HL-60 (cell line): Measurements from ENCODE around the gene MRTO4.

Experiments
- GABPA ChIP-seq: IDR thresholded peaks from 2 replicates; pipeline ENCODE4 v1.6.1; 2012; ENCODE audit warnings: low read depth
- POLR2AphosphoS5 ChIP-seq: IDR thresholded peaks from 2 replicates; pipeline ENCODE4 v1.6.1; 2012; ENCODE audit warnings: low read depth
- REST ChIP-seq: IDR thresholded peaks from 2 replicates; pipeline ENCODE4 v1.6.1; 2012; ENCODE audit warnings: low read depth; ENCODE audit not compliant: insufficient replicate concordance
- TF ChIP-seq, protein P1 (sequence below): IDR thresholded peaks from one replicate; pipeline ENCODE4 v1.5.1; 2011; ENCODE audit warnings: low read length, control low read depth, inconsistent platforms; ENCODE audit not compliant: insufficient read depth

DNA sequence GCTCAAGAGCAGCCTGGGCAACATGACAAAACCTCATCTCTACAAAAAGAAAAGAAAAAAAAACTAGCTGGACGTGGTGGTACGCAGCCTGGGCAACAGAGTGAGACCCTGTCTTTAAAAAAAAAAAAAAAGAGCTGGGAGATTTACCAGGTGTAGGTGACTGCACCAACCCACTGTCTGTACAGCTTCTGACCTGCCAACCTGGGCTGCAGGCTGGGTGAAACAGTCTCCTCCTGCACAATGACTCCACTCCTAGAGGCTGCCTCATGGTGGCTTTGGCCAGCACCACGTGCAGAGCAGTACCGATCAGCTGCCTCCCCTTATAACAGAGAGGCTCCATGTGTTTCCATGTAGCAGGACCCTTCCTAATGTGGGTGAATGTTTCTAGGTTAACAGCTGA is 3.7 kb downstream of the MRTO4 start:
- TF ChIP-seq, protein P1, sequence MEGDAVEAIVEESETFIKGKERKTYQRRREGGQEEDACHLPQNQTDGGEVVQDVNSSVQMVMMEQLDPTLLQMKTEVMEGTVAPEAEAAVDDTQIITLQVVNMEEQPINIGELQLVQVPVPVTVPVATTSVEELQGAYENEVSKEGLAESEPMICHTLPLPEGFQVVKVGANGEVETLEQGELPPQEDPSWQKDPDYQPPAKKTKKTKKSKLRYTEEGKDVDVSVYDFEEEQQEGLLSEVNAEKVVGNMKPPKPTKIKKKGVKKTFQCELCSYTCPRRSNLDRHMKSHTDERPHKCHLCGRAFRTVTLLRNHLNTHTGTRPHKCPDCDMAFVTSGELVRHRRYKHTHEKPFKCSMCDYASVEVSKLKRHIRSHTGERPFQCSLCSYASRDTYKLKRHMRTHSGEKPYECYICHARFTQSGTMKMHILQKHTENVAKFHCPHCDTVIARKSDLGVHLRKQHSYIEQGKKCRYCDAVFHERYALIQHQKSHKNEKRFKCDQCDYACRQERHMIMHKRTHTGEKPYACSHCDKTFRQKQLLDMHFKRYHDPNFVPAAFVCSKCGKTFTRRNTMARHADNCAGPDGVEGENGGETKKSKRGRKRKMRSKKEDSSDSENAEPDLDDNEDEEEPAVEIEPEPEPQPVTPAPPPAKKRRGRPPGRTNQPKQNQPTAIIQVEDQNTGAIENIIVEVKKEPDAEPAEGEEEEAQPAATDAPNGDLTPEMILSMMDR = no peak
- TF ChIP-seq GABPA = no peak
- TF ChIP-seq POLR2AphosphoS5 = no peak
- no peak for TF ChIP-seq REST
